HEK293 (cell line): ENCODE data around the gene SLC51A.

Source experiments
- CTCF ChIP-seq: fragments of 450-650 bp; formaldehyde crosslinking; IDR thresholded peaks from 2 replicates; pipeline ENCODE4 v1.5.1; 2016; ENCODE audit warnings: missing biosample characterization, missing genetic modification characterization
- ZBTB1 ChIP-seq: fragments of 450-650 bp; formaldehyde crosslinking; IDR thresholded peaks from 2 replicates; pipeline ENCODE4 v1.5.1; 2016; ENCODE audit warnings: missing biosample characterization, missing genetic modification characterization
- ZNF518A ChIP-seq: fragments of 450-650 bp; formaldehyde crosslinking; conservative IDR thresholded peaks from 2 replicates; pipeline ENCODE4 v1.5.1; 2016; ENCODE audit warnings: low read depth, missing biosample characterization, missing genetic modification characterization
- ZSCAN4 ChIP-seq: fragments of 450-650 bp; formaldehyde crosslinking; IDR thresholded peaks from 2 replicates; pipeline ENCODE4 v1.5.1; 2017; ENCODE audit warnings: missing biosample characterization, missing genetic modification characterization

GRCh38 chr3:196235452-196236122 lies 19.3 kb downstream of the SLC51A start:
- TF ChIP-seq CTCF (tag by site-specific recombination): no peak
- no peak for TF ChIP-seq ZNF518A
- TF ChIP-seq ZSCAN4 (tag by site-specific recombination): no peak
- no peak for TF ChIP-seq ZBTB1 (tag by site-specific recombination)
